GM23248 (cell line): ENCODE data around the gene ADCY5. TPM values are rescaled to one million over a fixed set of nuclear protein-coding genes. Genes with fewer than 3 reads are reported as not detected.

ENCODE experiments used
- DNase-seq: peaks from one replicate; pipeline ENCODE4 v3.0.0-alpha.2; 2015
- H2AFZ ChIP-seq: fragments of 200-600 bp; sonication (generic); 2 replicates; pipeline ENCODE4 v1.6.1; 2016; ENCODE audit warnings: antibody characterized with exemption
- H3F3A ChIP-seq: fragments of 200-600 bp; sonication (generic); 2 replicates; pipeline ENCODE4 v1.6.1; 2016; ENCODE audit warnings: mild to moderate bottlenecking, antibody characterized with exemption, mixed run types; ENCODE audit not compliant: insufficient read depth
- H3K27ac ChIP-seq: fragments of 200-600 bp; sonication (generic); 2 replicates; pipeline ENCODE4 v1.5.1; 2016; ENCODE audit warnings: mild to moderate bottlenecking
- H3K27me3 ChIP-seq: fragments of 200-600 bp; sonication (generic); replicated peaks from 2 replicates; pipeline ENCODE4 v1.6.1; 2016; ENCODE audit warnings: mild to moderate bottlenecking; ENCODE audit not compliant: insufficient read depth
- H3K36me3 ChIP-seq: fragments of 200-600 bp; sonication (generic); 2 replicates; pipeline ENCODE4 v1.6.1; 2016; ENCODE audit warnings: low read depth, mild to moderate bottlenecking
- H3K4me1 ChIP-seq: fragments of 200-600 bp; sonication (generic); 2 replicates; pipeline ENCODE4 v1.6.1; 2016; ENCODE audit warnings: mild to moderate bottlenecking; ENCODE audit not compliant: insufficient read depth
- H3K4me2 ChIP-seq: fragments of 200-600 bp; sonication (generic); one replicate; pipeline ENCODE4 v1.6.1; 2016; ENCODE audit warnings: mild to moderate bottlenecking; ENCODE audit not compliant: unreplicated experiment
- H3K4me3 ChIP-seq: fragments of 200-600 bp; sonication (generic); 2 replicates; pipeline ENCODE4 v1.5.1; 2016; ENCODE audit warnings: mild to moderate bottlenecking
- H3K79me2 ChIP-seq: fragments of 200-600 bp; sonication (generic); 2 replicates; pipeline ENCODE4 v1.6.1; 2016; ENCODE audit warnings: mild to moderate bottlenecking; ENCODE audit not compliant: insufficient read depth
- H3K9ac ChIP-seq: fragments of 200-600 bp; sonication (generic); 2 replicates; pipeline ENCODE4 v1.6.1; 2016; ENCODE audit warnings: mild to moderate bottlenecking
- H3K9me2 ChIP-seq: fragments of 200-600 bp; sonication (generic); 2 replicates; pipeline ENCODE4 v1.6.1; 2016; ENCODE audit warnings: mixed run types, mild to moderate bottlenecking, moderate library complexity; ENCODE audit not compliant: insufficient read depth
- H3K9me3 ChIP-seq: fragments of 200-600 bp; sonication (generic); one replicate; pipeline ENCODE4 v1.6.1; 2017; ENCODE audit warnings: low read depth
- H4K20me1 ChIP-seq: fragments of 200-600 bp; sonication (generic); 2 replicates; pipeline ENCODE4 v1.6.0; 2016; ENCODE audit not compliant: insufficient read depth
- EZH2 ChIP-seq: fragments of 200-600 bp; sonication (generic); IDR thresholded peaks from 2 replicates; pipeline ENCODE4 v1.6.1; 2018; ENCODE audit warnings: antibody characterized with exemption, mild to moderate bottlenecking; ENCODE audit not compliant: insufficient read depth, poor library complexity, severe bottlenecking
- EZH2phosphoT487 ChIP-seq: fragments of 200-600 bp; sonication (generic); IDR thresholded peaks from 2 replicates; pipeline ENCODE4 v1.6.1; 2018; ENCODE audit warnings: antibody characterized with exemption, moderate library complexity, mild to moderate bottlenecking, low read depth; ENCODE audit not compliant: insufficient read depth
- WGBS, 2 experiments: methylation state at CpG; one replicate each; pipeline ENCODE4 v1.1.6; 2015 to 2017; ENCODE audit warnings: low lambda C conversion rate in 2 of 2, low coverage in 1 of 2; ENCODE audit errors: missing lambda C conversion rate in 2 of 2; 5-methylcytosine and 5-hydroxymethylcytosine counted together
- in situ Hi-C: fragments of 300-500 bp; cut with MboI; formaldehyde crosslinking; loops from 2 replicates; pipeline ENCODE4 v1.15.0; 2020
- polyA plus RNA-seq: library from polyadenylated mRNA; unstranded; fragments of >200 nt; fragmentation: Nextera tagmentation; extraction: Ambion mirVana; gene quantifications from 2 replicates; pipeline ENCODE4 v1.2.1, GENCODE V29; 2016
- total RNA-seq: library from RNA; depleted of rRNA; stranded (reverse); fragments of >200 nt; shearing (Covaris generic); gene quantifications from 2 replicates; pipeline ENCODE4 v1.2.3, GENCODE V29; 2014

The ADCY5 gene
- total and polyA plus RNA-seq, 2 experiments from 2014 or later = 0.09 to 1.2 TPM

DNA sequence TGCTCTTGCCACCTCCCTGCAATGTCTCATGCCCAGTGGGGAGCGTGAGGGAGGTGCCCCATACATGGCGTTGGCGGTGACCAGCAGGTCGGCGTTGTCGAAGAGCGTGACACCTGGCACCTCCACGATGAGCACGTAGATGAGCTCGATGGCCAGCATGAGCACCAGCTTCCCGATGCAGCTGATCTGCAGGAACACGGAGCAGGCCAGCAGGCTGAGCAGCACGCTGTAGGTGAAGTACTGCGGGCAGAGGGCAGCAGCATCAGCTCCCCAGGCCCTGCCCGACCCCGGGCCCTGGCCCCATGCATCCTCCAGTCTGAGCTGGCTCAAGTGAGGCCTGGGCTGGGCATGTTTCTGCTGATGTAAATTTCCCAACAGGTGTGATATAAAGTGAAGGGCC is 148.8 kb downstream of the ADCY5 start:
- H3K9ac ChIP-seq = no peak overlapping the region
- H3F3A ChIP-seq = no peaks in the 10 kb centered on the region
- in situ Hi-C loops = no loop called here
- no peak overlapping the region for H2AFZ ChIP-seq
- no peaks in the 10 kb centered on the region for H3K36me3 ChIP-seq
- H3K9me2 ChIP-seq = no peaks in the 10 kb centered on the region
- no peaks in the 10 kb centered on the region for H3K79me2 ChIP-seq
- no peaks in the 10 kb centered on the region for H3K27me3 ChIP-seq
- H3K4me3 ChIP-seq = no peak overlapping the region
- no peak for TF ChIP-seq EZH2phosphoT487
- no peak for TF ChIP-seq EZH2
- no peaks in the 10 kb centered on the region for H3K4me1 ChIP-seq
- H3K9me3 ChIP-seq = no peaks in the 10 kb centered on the region
- 88 to 91% methylated on average over 16 of the region's 16 CpGs for WGBS, 2 experiments
- H3K27ac ChIP-seq = no peak overlapping the region
- H3K4me2 ChIP-seq = no peak overlapping the region
- DNase-seq = no peak
- H4K20me1 ChIP-seq = no peaks in the 10 kb centered on the region

DNA sequence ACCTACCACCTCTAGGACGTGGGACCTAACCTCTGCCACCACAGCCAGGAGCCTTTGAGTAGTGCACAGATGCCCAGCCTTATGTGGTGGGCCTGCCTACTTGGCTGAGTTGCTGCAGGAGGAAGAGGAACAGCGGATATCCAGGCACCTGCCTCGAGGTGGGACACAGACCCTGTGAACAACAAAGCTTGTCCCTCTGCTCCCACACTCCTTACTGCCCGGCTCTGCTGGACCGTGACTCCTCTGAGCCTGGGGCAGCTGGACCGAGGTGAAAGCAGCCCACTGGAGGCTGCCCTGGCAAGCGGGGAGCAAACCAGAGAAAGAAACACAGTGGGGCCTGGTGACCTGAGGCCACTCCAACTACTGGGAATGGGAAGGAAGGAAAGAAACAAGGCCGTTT is 149.3 kb downstream of the ADCY5 start:
- DNase-seq = no peak
- TF ChIP-seq EZH2phosphoT487 (no peak), EZH2 (no peak)
- no peaks in the 10 kb centered on the region for H3K36me3 ChIP-seq
- H3K27me3 ChIP-seq = no peaks in the 10 kb centered on the region; the same call in 1 of the 2 replicates
- H3K79me2 ChIP-seq = no peaks in the 10 kb centered on the region
- no peaks in the 10 kb centered on the region for H3K9me2 ChIP-seq
- in situ Hi-C loops = no loop called here
- no peaks in the 10 kb centered on the region for H3F3A ChIP-seq
- no peak overlapping the region for H2AFZ ChIP-seq
- H3K4me1 ChIP-seq = no peaks in the 10 kb centered on the region
- 71 to 73% methylated on average over 8 of the region's 8 CpGs for WGBS, 2 experiments
- H3K4me2 ChIP-seq = no peak overlapping the region
- no peak overlapping the region for H3K27ac ChIP-seq
- H4K20me1 ChIP-seq = no peaks in the 10 kb centered on the region
- no peak overlapping the region for H3K9ac ChIP-seq
- H3K9me3 ChIP-seq = no peaks in the 10 kb centered on the region
- no peak overlapping the region for H3K4me3 ChIP-seq

DNA sequence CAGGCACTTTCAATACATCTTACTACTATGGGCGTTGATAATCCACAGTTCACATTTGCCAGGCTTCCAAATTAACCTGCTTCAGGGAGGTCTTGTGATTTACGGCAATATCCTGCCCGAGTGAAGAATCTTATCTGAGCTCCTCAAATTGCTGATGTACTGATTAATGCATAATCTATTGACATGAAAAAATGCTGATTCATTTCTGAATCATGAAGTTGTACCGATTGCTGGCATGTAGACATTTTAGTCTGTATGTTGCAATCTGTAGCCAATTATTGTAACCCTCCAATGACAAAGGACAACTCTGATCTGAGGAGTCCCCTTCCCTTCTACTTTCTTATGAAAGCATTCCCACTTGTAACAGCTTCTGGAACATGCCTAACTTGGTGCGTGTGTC is 150.0 kb downstream of the ADCY5 start:
- Histone ChIP-seq H3K9ac (no peak overlapping the region), H3K79me2 (no peaks in the 10 kb centered on the region), H3K4me1 (no peaks in the 10 kb centered on the region), H2AFZ (no peak overlapping the region), H3K4me2 (no peak overlapping the region), H3K4me3 (no peak overlapping the region), H4K20me1 (no peaks in the 10 kb centered on the region), H3K27ac (no peak overlapping the region), H3K9me2 (no peaks in the 10 kb centered on the region), H3K27me3 (no peaks in the 10 kb centered on the region; the same call in 1 of the 2 replicates), H3F3A (no peaks in the 10 kb centered on the region), H3K9me3 (no peaks in the 10 kb centered on the region), H3K36me3 (no peaks in the 10 kb centered on the region)
- in situ Hi-C loops = no loop called here
- peak; percentile 29 for DNase-seq
- WGBS, 2 experiments = 54 to 58% methylated on average over 5 of the region's 5 CpGs
- TF ChIP-seq EZH2phosphoT487 (no peak), EZH2 (no peak)

DNA sequence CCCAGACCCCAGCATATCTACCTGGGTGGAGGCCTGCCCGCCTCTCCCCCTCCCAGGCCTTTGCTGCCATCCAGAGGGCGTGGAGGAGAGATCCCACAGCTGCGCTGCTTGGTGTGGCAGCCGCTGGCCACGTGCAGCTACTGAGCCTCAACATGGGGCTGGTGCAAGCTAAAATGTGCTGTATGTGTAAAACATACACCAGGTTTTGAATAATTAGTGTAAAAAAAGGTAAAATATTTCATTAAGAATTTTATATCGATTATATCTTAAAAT is 151.3 kb downstream of the ADCY5 start:
- Histone ChIP-seq H2AFZ (no peak overlapping the region), H3K4me2 (no peak overlapping the region), H3K9ac (no peak overlapping the region), H3K27ac (no peak overlapping the region), H3K4me1 (no peaks in the 10 kb centered on the region), H3K36me3 (no peaks in the 10 kb centered on the region), H3K79me2 (no peaks in the 10 kb centered on the region), H3K9me3 (no peaks in the 10 kb centered on the region), H4K20me1 (no peaks in the 10 kb centered on the region), H3K9me2 (no peaks in the 10 kb centered on the region), H3F3A (no peaks in the 10 kb centered on the region), H3K27me3 (no peaks in the 10 kb centered on the region; the same call in 1 of the 2 replicates), H3K4me3 (no peak overlapping the region)
- no peak for TF ChIP-seq EZH2phosphoT487
- TF ChIP-seq EZH2 = no peak
- DNase-seq = no peak
- in situ Hi-C loops = no loop called here
- 68 to 74% methylated on average over 6 of the region's 6 CpGs for WGBS, 2 experiments
